ENCODE measurements around the gene ILDR2.

- TF ChIP-seq CTCF (conservative IDR thresholded peaks at IDR 0.05; ENCODE audit: low read length) (no peak), EZH2phosphoT487 (IDR thresholded peaks at IDR 0.05; ENCODE audit: borderline replicate concordance) (no peak)
Measured at GRCh38 chr1:166960858-166961474, 14.4 kb downstream of the ILDR2 start.
